Measurements from ENCODE around the gene PPP1R18. TPM values are rescaled to one million over a fixed set of nuclear protein-coding genes. Genes with fewer than 3 reads are reported as not detected.
"Not testable (repeated sequence)": the region's sequence is repeated elsewhere in the genome, so short reads cannot be mapped to it uniquely, and the experiment has no call there.

PPP1R18 gene
- total RNA-seq, 1 donor from 2014 or later = 42.5 TPM

DNA sequence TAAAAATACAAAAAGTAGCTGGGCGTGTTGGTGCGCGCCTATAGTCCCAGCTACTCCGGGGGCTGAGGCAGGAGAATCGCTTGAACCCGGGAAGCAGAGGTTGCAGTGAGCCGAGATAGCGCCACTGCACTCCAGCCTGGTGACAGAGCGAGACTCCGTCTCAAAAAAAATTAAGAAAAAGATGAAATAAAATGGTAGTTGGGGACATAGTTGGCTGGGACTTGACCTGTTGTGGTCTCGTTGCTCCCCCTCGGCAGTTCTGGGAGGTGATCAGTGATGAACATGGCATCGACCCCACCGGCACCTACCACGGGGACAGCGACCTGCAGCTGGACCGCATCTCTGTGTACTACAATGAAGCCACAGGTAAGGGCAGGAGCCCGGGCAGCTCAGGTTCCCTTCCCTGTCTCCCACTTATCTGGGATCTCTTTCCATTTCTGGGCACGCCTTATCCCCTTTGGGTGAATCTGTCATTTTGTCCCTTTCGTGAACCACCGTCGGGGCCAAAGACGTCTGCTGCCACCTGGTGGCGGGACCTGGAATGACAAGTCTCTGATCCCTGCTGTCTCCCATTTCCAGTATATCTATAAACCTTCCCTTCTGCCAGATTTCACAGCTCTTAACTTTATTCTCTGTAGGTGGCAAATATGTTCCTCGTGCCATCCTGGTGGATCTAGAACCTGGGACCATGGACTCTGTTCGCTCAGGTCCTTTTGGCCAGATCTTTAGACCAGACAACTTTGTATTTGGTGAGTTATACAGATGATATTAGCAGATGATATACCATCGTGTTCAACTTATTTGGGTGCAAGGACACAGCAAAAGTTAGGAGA is 36.1 kb upstream of the PPP1R18 start:
- H3K36me3 ChIP-seq = peaks cover 0 to 41% of the 10 kb centered on the region in 2 donors
- peaks cover 70% of the 10 kb centered on the region for H3K4me1 ChIP-seq
- TF ChIP-seq POLR2AphosphoS5 (IDR thresholded peaks at IDR 0.05; ENCODE audit: insufficient read depth in 1 of 2, low read depth in 1 of 2) (peak; percentile 49 to 80), POLR2A (IDR thresholded peaks at IDR 0.05) (no peak)
- TF ChIP-seq, protein P1, sequence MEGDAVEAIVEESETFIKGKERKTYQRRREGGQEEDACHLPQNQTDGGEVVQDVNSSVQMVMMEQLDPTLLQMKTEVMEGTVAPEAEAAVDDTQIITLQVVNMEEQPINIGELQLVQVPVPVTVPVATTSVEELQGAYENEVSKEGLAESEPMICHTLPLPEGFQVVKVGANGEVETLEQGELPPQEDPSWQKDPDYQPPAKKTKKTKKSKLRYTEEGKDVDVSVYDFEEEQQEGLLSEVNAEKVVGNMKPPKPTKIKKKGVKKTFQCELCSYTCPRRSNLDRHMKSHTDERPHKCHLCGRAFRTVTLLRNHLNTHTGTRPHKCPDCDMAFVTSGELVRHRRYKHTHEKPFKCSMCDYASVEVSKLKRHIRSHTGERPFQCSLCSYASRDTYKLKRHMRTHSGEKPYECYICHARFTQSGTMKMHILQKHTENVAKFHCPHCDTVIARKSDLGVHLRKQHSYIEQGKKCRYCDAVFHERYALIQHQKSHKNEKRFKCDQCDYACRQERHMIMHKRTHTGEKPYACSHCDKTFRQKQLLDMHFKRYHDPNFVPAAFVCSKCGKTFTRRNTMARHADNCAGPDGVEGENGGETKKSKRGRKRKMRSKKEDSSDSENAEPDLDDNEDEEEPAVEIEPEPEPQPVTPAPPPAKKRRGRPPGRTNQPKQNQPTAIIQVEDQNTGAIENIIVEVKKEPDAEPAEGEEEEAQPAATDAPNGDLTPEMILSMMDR (IDR thresholded peaks at IDR 0.05) = peak; percentile 94 to 98 (median 95)
- peak overlapping the region; percentile 84 to 92 for H3K4me3 ChIP-seq
- no peaks in the 10 kb centered on the region for H3K9me3 ChIP-seq
- peak in 1 of 2 donors; percentile 94 for DNase-seq (ENCODE audit: extremely low spot score in 2 of 2)
- intact Hi-C loops (cut with DNase I) = loop anchor here (1.0 to 5.0 kb wide), 2 partner anchors 43 to 235 kb away; partner anchors contain the start of gene HLA-E
- H3K27me3 ChIP-seq = no peaks in the 10 kb centered on the region
- H3K27ac ChIP-seq = peak overlapping the region; percentile 94

DNA sequence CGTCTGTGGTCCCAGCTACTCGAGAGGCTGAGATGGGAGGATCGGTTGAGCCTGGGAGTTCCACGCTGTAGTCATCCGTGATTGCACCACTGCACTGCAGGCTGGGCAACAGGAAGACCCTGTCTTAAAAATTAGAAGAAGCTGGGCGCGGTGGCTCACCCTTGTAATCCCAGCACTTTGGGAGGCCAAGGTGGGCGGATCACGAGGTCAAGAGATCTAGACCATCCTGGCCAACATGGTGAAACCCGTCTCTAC is 35.5 kb upstream of the PPP1R18 start:
- Histone ChIP-seq H3K36me3 (peaks cover 0 to 35% of the 10 kb centered on the region in 2 donors), H3K4me3 (peak overlapping the region; percentile 84 to 92), H3K4me1 (peaks cover 70% of the 10 kb centered on the region), H3K27ac (peak overlapping the region; percentile 94)
- intact Hi-C loops (cut with DNase I) = loop anchor here (1.0 to 5.0 kb wide), 2 partner anchors 43 to 235 kb away; partner anchors contain the start of gene HLA-E
- DNase-seq (ENCODE audit: extremely low spot score in 2 of 2); H3K27me3 ChIP-seq; H3K9me3 ChIP-seq: not testable (repeated sequence)

DNA sequence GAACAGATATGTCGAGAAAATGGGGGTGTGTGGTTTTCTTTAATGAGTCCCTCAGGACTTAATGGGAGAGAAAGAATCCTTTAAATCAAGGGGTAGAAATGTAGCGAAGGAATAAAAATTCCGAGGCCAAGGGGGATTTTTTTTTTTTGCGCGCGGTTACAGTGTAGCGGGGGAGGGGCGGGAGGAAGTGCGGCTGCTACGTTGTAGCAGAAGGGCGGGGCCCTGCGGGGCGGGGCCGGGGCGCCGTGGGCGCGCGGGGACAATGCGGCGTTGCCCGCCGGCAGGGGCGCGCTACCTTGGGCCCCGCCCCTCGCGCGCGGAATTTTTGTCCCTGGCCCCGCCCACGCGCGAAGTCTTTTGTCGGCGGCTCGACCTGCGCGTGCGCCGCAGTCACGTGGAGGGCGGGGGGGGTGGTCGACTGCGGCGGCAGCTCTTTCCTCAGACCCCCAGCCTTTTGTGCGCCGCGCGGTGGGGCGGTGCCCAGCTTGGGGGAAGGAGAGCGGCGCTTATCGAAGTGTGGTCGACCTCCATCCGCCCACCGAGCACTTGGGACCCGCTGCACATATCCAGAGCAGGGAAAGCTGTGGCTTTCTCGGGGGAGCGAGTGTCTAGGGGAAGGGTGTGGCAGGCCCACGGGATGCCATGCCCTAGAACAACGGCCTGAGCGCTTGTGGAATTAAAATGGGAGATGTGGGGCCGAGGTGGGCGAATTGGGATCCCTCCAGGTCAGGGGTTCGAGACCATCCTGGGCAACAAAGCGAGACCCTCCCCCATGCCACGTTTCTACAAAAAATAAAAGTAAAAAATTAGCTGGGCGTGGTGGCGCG is 35.0 kb upstream of the PPP1R18 start:
- peaks cover 74% of the 10 kb centered on the region for H3K4me1 ChIP-seq
- peaks cover 0 to 31% of the 10 kb centered on the region in 2 donors for H3K36me3 ChIP-seq
- H3K4me3 ChIP-seq = peak overlapping the region; percentile 84 to 92
- TF ChIP-seq, protein P1 (IDR thresholded peaks at IDR 0.05) = peak in 1 of 3 experiments; percentile 10
- TF ChIP-seq POLR2AphosphoS5 (IDR thresholded peaks at IDR 0.05; ENCODE audit: insufficient read depth in 1 of 2, low read depth in 1 of 2) (peak; percentile 57 to 76), POLR2A (IDR thresholded peaks at IDR 0.05) (peak in 1 of 2 donors; percentile 58)
- no peaks in the 10 kb centered on the region for H3K27me3 ChIP-seq
- peak overlapping the region; percentile 94 for H3K27ac ChIP-seq
- H3K9me3 ChIP-seq = no peaks in the 10 kb centered on the region
- no peak for DNase-seq (ENCODE audit: extremely low spot score in 2 of 2)
- intact Hi-C loops (cut with DNase I) = loop anchor here (1.0 to 5.0 kb wide), 3 partner anchors 35 to 234 kb away; partner anchors contain the start of genes HLA-E and PPP1R18

DNA sequence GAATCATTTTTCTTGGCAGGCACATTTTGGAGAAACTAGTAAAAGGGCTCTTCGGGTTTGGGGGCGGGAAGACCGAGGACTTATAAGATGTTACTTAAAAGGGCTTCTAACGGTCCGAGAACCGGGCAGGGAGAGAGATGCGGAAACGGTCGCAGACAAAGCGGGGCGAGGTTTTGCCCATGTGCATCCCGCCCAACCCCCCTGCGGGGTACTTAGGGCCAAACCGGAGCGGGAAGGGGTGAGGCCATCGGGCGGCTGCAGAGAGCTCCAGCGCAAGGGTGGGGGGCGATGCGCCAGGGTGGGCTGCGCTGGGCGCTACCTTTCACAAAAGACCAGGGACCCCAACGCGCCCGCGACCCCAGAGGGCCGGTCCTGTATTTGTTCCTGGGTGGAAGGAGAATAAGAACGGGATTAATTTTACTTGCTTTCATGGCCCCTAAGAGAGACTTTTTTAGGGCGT is 34.3 kb upstream of the PPP1R18 start:
- no peak for DNase-seq (ENCODE audit: extremely low spot score in 2 of 2)
- H3K9me3 ChIP-seq = no peaks in the 10 kb centered on the region
- H3K27ac ChIP-seq = peak overlapping the region; percentile 94
- intact Hi-C loops (cut with DNase I) = loop anchor here (2.0 to 5.0 kb wide), 2 partner anchors 34 to 233 kb away; partner anchors contain the start of genes HLA-E and PPP1R18
- TF ChIP-seq, protein P1 (IDR thresholded peaks at IDR 0.05) = no peak
- TF ChIP-seq POLR2AphosphoS5 (IDR thresholded peaks at IDR 0.05; ENCODE audit: insufficient read depth in 1 of 2, low read depth in 1 of 2) (no peak), POLR2A (IDR thresholded peaks at IDR 0.05) (no peak)
- no peaks in the 10 kb centered on the region for H3K27me3 ChIP-seq
- H3K36me3 ChIP-seq = peaks cover 0 to 25% of the 10 kb centered on the region in 2 donors
- H3K4me3 ChIP-seq = peak overlapping the region; percentile 84 to 92
- H3K4me1 ChIP-seq = peaks cover 72% of the 10 kb centered on the region

Measured in vagina (tissue), 2 donors.